ENCODE results near the gene OR2C1. TPM values are rescaled to one million over a fixed set of nuclear protein-coding genes. Genes with fewer than 3 reads are reported as not detected.

The OR2C1 gene
- total and polyA plus RNA-seq, 12 donors = 0.14 to 0.44 (median 0.29) TPM; not detected in 6

DNA sequence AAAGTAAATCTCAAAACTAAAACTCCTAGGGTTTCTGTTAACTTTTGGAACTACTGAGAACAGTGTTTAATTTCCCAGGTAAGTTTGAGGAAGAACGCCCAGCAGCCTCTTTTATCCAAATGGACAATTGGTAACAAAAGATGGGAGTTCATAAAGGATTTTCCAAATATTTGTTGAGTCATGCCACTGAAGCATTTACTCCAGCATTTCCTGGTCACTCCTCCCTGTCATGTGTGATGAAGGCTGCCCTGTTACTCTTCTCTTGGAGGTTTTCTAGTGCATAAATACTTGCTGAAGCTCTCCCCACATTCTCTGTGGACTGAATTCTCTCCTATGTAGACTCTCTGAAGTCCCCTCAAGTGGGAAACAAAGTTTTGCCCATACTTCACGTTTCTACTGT, 33.9 kb upstream of the OR2C1 start:
- Histone ChIP-seq H3K4me1 (replicated peaks in 1 of 2) (no peaks in the 10 kb centered on the region), H3K27me3 (no peaks in the 10 kb centered on the region), H3K9me3 (replicated peaks in 1 of 3) (peaks cover 0 to 61% (median 17%) of the 10 kb centered on the region in 3 donors), H3K36me3 (replicated peaks in 1 of 2) (no peaks in the 10 kb centered on the region), H3K27ac (no peak overlapping the region), H3K4me3 (no peak overlapping the region)
- TF ChIP-seq POLR2A (IDR thresholded peaks at IDR 0.05) (no peak), CTCF (IDR thresholded peaks at IDR 0.05) (no peak)
- 60 to 67% (median 63%) methylated on average over 2 of the region's 2 CpGs for WGBS, 4 donors
- intact Hi-C loops (cut with DNase I) = no loop called here
- DNase-seq = no peak

GRCh38 chr16:3327514-3327913, 28.2 kb upstream of the OR2C1 start:
- Histone ChIP-seq H3K27me3 (no peaks in the 10 kb centered on the region), H3K9me3 (replicated peaks in 1 of 3) (peaks cover 0 to 12% (median 0%) of the 10 kb centered on the region in 3 donors), H3K4me3 (no peak overlapping the region), H3K36me3 (replicated peaks in 1 of 2) (no peaks in the 10 kb centered on the region), H3K27ac (no peak overlapping the region), H3K4me1 (replicated peaks in 1 of 2) (no peaks in the 10 kb centered on the region)
- WGBS, 4 donors = 74 to 94% (median 85%) methylated on average over 4 of the region's 4 CpGs
- intact Hi-C loops (cut with DNase I) = no loop called here
- no peak for TF ChIP-seq POLR2A (IDR thresholded peaks at IDR 0.05)
- TF ChIP-seq CTCF (IDR thresholded peaks at IDR 0.05) = no peak
- DNase-seq = no peak

DNA sequence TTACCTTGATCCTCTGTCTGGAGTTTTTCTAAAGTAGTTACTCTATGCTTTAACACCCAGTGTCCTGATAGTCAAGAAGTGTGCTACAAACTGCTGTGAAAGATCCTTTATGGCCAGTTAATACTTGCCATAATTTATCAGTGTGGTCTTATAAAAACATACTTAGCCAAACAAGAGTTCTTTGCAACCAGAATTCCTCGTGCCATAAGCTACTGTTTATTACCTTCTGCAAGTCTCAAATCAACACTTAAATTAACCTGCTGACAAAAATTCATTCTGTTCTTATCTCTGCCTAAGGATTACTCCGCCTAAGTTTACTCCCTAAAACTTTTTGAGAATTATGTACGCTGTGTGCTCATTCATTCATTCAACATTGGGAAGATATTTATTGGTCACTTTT, 27.6 kb upstream of the OR2C1 start:
- Histone ChIP-seq H3K36me3 (replicated peaks in 1 of 2) (no peaks in the 10 kb centered on the region), H3K4me1 (replicated peaks in 1 of 2) (no peaks in the 10 kb centered on the region), H3K27me3 (no peaks in the 10 kb centered on the region), H3K4me3 (no peak overlapping the region), H3K27ac (no peak overlapping the region), H3K9me3 (replicated peaks in 1 of 3) (peaks cover 0 to 7% (median 0%) of the 10 kb centered on the region in 3 donors)
- no peak for TF ChIP-seq CTCF (IDR thresholded peaks at IDR 0.05)
- no peak for TF ChIP-seq POLR2A (IDR thresholded peaks at IDR 0.05)
- WGBS, 4 donors = 36 to 75% (median 42%) methylated on average over 3 of the region's 3 CpGs
- no peak for DNase-seq
- intact Hi-C loops (cut with DNase I) = no loop called here

GRCh38 chr16:3328643-3329042, 27.0 kb upstream of the OR2C1 start:
- WGBS, 4 donors = 38 to 58% (median 52%) methylated on average over 2 of the region's 2 CpGs
- no peak for DNase-seq
- TF ChIP-seq CTCF (IDR thresholded peaks at IDR 0.05) (no peak), POLR2A (IDR thresholded peaks at IDR 0.05) (no peak)
- no peak overlapping the region for H3K27ac ChIP-seq
- peaks cover 0 to 1% (median 0%) of the 10 kb centered on the region in 3 donors for H3K9me3 ChIP-seq (replicated peaks in 1 of 3)
- H3K27me3 ChIP-seq = no peaks in the 10 kb centered on the region
- no peaks in the 10 kb centered on the region for H3K36me3 ChIP-seq (replicated peaks in 1 of 2)
- intact Hi-C loops (cut with DNase I) = no loop called here
- no peaks in the 10 kb centered on the region for H3K4me1 ChIP-seq (replicated peaks in 1 of 2)
- H3K4me3 ChIP-seq = no peak overlapping the region
